GM10266 (cell line): ENCODE results near the gene CHMP6.

Source experiments
- DNase-seq: peaks from one replicate; pipeline ENCODE4 v3.0.0; 2012; ENCODE audit errors: extremely low spot score
- CTCF ChIP-seq: IDR thresholded peaks from 2 replicates; pipeline ENCODE4 v1.5.1; 2012; ENCODE audit warnings: mild to moderate bottlenecking, low read depth; ENCODE audit not compliant: control insufficient read depth, insufficient read depth; ENCODE audit errors: missing control alignments

CHMP6 gene

GRCh38 chr17:81037026-81037797 is 45.6 kb downstream of the CHMP6 start:
- TF ChIP-seq CTCF = no peak
- no peak for DNase-seq

- DNase-seq = no peak
Observed at GRCh38 chr17:81037798-81038733, 46.4 kb downstream of the CHMP6 start.

GRCh38 chr17:81039096-81039495 is 47.5 kb downstream of the CHMP6 start:
- DNase-seq = no peak
- TF ChIP-seq CTCF = no peak

More at GRCh38 chr17:81037798-81038733, 46.4 kb downstream of the CHMP6 start:
- TF ChIP-seq CTCF = no peak

GRCh38 chr17:81039854-81040758 is 48.5 kb downstream of the CHMP6 start:
- TF ChIP-seq CTCF = no peak
- no peak for DNase-seq

- DNase-seq = peak; percentile 67
- peak; percentile 46 for TF ChIP-seq CTCF
Observed at GRCh38 chr17:81040791-81041337, 49.2 kb downstream of the CHMP6 start.

- DNase-seq = no peak
- TF ChIP-seq CTCF = no peak
Observed at GRCh38 chr17:81042606-81043005, 51.0 kb downstream of the CHMP6 start.
